GM19324 (cell line): Measurements from ENCODE around the gene SLC6A9.

Source experiments
- ATAC-seq: cut with Tn5 transposase; IDR thresholded peaks from one replicate; pipeline ENCODE4 v1.9.1; 2021; ENCODE audit warnings: mild to moderate bottlenecking, moderate library complexity; ENCODE audit not compliant: unreplicated experiment, low FRiP score

The SLC6A9 gene

GRCh38 chr1:44012404-44012803, 18.9 kb downstream of the SLC6A9 start:
- ATAC-seq = no peak

DNA sequence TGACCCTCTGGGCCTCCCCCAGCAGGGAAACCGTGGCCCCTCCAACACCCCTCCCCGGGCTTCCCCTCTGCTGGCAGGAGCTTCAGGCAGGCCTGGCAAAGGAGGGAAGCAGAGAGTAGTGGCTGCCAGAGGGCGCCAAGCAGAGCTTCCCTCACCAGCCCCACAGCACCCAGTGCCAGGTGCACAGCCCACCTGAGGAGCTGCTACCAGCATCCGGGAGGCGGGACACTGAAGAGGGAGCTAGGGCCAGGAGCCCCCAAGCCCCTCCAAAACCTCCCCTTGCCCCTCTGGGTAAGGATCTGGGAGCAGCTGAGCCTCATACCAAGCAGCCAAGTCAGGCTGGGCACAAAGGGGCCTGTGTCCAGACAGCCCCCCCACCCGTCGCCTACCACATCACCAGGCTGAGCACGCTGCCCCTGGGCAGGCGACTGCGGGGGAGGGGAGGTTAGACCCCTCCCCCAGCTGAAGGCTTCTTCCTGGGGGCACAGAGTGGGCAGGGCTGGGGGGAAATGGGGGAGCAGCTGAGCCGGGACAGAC, 20.3 kb downstream of the SLC6A9 start:
- no peak for ATAC-seq

GRCh38 chr1:44008259-44008658, 23.0 kb downstream of the SLC6A9 start:
- no peak for ATAC-seq

DNA sequence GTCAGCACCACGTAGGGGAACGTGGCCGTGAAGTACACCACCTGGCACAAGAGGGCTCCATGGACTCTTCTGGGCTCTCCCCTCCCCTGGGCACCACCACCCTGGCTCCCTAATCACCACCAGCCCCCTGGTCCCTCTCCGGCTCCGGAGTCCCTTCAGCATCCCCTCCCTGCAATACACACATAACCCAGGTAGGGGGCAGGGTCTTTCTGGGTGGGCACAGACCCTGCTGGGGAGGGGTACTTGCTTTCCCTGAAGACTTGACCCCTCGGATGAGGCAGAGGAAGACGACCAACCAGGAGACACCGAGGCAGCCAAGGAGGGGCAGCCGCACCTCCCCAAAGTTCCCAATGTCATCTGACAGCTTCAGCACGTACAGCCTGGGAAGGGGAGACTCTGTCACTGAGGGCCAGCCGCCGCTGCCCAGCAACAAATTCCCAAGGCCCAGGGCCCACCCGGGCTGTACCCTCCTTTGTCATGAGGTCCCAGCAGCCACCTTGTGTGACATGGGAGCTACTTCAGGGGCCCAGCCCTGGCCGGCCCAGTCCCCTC, 28.6 kb downstream of the SLC6A9 start:
- no peak for ATAC-seq

DNA sequence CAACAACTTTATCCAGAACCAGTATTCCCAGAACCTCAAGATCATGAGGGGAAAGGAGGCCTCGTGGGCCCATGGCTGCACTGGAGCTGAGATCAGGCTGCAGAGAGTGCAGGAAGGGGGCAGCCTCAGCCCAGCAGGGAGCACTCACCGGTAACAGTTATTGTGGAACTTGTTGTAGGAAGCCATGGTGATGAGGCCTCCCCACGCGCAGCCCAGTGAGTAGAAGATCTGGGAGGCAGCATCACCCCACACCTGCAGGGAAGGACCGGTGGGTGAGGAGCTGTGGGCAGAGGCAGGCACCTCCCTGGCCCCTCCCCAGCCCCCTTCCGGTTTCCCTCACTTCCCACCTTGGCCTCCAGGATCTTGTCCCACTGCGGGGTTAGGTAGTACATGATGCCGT, 29.1 kb downstream of the SLC6A9 start:
- no peak for ATAC-seq

GRCh38 chr1:44000122-44000665, 31.1 kb downstream of the SLC6A9 start:
- ATAC-seq = no peak

- ATAC-seq = no peak
Observed at GRCh38 chr1:43999455-43999854, 31.8 kb downstream of the SLC6A9 start.

DNA sequence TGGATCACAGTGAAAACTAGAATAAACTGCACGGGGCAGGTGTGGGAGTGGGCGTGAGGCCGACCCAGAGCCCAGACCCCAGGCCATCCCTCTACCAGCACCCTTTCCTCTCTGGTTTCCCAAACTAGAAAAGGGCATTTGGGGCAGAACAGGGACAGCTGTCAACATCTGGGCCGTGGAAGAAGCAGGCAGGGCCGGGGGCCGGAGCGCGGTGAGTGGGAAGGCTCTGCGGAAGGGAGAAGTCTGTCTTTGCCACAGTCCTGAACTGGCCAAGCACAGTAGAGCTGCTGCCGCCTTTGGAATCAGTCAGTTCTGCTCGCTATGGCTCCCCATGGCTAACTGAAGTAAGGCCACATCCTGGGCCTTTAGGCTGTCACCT, 33.3 kb downstream of the SLC6A9 start:
- ATAC-seq = no peak

DNA sequence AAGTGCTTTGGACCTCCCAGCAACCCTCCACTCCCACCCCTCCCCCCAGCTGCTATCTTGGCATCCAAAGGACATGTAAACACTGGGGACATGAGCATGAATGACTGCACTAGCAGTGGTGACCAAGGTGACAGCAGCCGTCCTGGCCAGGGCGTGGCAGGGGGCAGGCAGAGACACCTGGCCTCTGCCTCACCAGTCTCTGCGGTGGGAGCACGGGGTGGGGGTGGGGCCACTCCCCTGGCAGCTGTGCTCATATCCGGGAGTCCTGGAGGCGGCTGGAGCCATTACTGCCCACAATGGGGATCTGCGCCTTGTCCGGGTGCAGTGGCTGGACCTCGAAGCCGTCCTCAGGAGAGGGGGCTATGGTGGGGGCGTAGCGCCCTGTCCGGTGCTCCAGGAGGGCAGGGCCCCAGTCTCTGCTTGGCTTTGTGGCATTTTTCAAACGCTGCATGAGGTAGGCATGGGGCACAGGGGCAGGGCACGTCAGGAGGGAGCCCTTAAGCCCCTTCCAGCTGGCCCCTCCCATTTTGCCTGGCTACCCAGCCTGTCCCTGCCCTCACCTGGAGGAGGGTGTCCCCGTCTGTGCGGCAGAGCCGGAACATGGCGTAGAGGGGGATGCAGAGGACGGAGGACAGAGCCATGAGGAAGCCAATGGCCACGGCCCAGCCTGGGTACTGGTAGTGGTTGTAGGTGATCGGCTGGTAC, 33.8 kb downstream of the SLC6A9 start:
- ATAC-seq = no peak

- ATAC-seq = no peak
Observed at GRCh38 chr1:43996733-43997115, 34.5 kb downstream of the SLC6A9 start.

- no peak for ATAC-seq
Observed at GRCh38 chr1:43995984-43996732, 35.1 kb downstream of the SLC6A9 start.

GRCh38 chr1:43994794-43995790, 36.2 kb downstream of the SLC6A9 start:
- ATAC-seq = no peak

- ATAC-seq = no peak
Observed at GRCh38 chr1:43994071-43994470, 37.2 kb downstream of the SLC6A9 start.

DNA sequence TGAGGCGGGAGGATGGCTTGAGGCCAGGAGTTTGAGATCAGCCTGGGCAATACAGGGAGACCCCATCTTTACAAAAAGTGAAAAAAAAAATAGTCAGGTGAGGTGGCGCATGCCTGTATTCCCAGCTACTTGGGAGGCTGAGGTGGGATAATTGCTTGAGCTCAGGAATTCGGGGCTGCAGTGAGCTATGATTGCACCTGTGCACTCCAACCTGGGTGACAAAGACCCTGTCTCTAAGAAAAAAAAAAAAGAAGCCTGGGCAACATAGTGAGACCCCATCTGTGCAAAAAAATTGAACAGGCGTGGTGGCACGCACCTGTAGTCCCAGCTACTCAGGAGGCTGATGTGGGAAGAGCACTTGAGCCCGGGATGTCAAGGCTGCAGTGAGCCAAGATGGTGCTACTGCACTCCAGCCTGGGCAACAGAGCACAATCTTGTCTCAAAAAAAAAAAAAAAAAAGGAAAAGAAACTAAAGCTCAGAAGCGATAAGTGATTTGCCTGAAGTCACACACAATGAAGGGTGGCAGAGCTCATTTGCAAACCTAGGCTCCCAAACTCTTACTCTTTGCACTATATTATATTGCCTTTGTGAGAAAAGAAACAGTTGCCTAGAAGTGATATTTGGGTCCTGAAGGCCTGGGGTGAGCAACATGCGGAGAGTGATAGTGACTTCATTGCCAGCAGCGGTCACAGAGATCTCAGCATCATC, 37.9 kb downstream of the SLC6A9 start:
- ATAC-seq = no peak

GRCh38 chr1:43992232-43992995, 38.8 kb downstream of the SLC6A9 start:
- ATAC-seq = no peak

DNA sequence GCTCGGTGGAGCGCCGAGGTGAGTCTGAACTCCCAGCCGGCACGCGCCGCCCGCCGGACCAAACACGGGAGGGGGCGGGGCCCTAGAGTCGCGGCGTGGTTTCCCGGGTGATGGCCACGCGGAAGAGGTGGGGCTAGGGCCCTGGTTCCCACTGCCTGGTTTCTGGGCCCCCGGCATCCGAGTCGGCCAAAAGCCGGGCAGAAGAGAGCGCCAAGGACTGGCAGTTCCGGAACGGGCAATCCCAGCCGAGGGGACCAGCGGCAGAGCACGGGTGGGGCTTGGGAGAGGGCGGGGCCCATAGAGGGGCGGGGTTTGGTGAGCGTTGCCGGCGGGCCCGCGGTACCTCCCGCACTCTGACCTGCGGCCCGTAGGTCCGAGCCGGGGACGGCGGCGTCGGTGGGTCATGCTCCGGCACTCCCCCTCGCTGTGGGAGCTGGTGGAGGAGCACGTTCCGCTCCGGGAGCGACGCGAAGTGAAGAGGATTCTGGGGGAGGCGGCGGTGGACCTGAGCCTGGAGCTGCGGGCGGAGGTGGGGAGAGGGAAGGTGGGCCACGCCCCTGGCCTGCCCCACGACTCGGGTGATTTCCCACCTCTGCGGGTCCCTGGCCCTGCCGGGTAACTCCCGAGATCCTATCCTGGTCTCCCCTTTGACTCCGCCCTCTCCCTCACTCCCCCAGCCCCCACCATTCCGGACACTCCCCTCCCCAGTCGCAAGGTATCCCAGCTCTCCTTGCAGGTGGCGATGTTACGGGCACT, 39.6 kb downstream of the SLC6A9 start, which contains the start of gene CCDC24:
CCDC24 (plus strand) TSS at position 124 of the 756 bp plus-strand sequence; CDS start at position 404, 280 bp downstream.
- ATAC-seq = peak; percentile 71

GRCh38 chr1:43991200-43991475, 40.1 kb downstream of the SLC6A9 start:
- ATAC-seq = no peak
